ENCODE results near the gene VCL.

The VCL gene

DNA sequence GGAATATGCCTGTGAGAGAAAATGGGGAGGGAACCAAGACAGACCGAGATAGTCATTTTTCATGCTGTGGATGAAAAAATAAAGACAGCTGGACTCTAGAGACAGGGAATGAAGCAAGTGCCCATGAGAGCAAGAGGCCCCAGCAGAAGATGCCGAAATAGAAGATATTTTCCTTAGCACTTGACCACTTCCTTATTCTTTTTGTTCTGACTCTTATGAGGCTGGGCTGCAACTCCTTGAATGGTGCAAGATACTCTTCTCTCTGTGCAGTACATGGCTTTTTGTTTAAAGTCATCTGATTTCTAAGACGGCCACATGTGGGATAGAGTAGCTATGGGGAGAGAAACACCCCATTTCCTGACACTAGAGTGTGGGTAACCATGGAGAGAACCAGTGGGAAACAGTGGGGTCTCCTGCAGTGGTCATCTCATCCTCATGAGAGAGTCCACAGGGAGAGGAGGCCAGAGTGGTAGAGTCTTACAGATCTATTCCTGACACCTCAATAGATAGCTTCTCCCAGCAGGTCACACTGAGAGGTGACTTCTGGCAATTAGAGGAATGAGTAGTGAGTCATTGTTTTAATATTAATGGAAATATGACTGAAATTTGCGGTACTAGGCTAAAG is 18.0 kb upstream of the VCL start:
- TF ChIP-seq POLR2AphosphoS5 (IDR thresholded peaks at IDR 0.05; ENCODE audit: borderline replicate concordance, low read depth, low read length) (no peak), FOXP2 (optimal IDR thresholded peaks at IDR 0.05; ENCODE audit: control extremely low read depth, extremely low read length, insufficient read depth) (no peak), EZH2 (IDR thresholded peaks at IDR 0.05) (no peak)
- no peak for DNase-seq (ENCODE audit: low read depth, low spot score)
- Histone ChIP-seq H3K4me3 (no peak overlapping the region), H3K9me3 (ENCODE audit: low read depth, low read length) (no peaks in the 10 kb centered on the region), H3K9ac (ENCODE audit: insufficient read length) (no peak overlapping the region), H3K36me3 (ENCODE audit: insufficient read depth, low read length) (no peaks in the 10 kb centered on the region), H3K27ac (no peak overlapping the region)

GRCh38 chr10:73981812-73982211 is 16.1 kb upstream of the VCL start:
- TF ChIP-seq POLR2AphosphoS5 (IDR thresholded peaks at IDR 0.05; ENCODE audit: borderline replicate concordance, low read depth, low read length) = no peak
- no peak for TF ChIP-seq FOXP2 (optimal IDR thresholded peaks at IDR 0.05; ENCODE audit: control extremely low read depth, extremely low read length, insufficient read depth)
- TF ChIP-seq EZH2 (IDR thresholded peaks at IDR 0.05) = no peak
- Histone ChIP-seq H3K9me3 (ENCODE audit: low read depth, low read length) (no peaks in the 10 kb centered on the region), H3K27ac (no peak overlapping the region), H3K36me3 (ENCODE audit: insufficient read depth, low read length) (no peaks in the 10 kb centered on the region), H3K4me3 (no peak overlapping the region), H3K9ac (ENCODE audit: insufficient read length) (no peak overlapping the region)
- no peak for DNase-seq (ENCODE audit: low read depth, low spot score)

DNA sequence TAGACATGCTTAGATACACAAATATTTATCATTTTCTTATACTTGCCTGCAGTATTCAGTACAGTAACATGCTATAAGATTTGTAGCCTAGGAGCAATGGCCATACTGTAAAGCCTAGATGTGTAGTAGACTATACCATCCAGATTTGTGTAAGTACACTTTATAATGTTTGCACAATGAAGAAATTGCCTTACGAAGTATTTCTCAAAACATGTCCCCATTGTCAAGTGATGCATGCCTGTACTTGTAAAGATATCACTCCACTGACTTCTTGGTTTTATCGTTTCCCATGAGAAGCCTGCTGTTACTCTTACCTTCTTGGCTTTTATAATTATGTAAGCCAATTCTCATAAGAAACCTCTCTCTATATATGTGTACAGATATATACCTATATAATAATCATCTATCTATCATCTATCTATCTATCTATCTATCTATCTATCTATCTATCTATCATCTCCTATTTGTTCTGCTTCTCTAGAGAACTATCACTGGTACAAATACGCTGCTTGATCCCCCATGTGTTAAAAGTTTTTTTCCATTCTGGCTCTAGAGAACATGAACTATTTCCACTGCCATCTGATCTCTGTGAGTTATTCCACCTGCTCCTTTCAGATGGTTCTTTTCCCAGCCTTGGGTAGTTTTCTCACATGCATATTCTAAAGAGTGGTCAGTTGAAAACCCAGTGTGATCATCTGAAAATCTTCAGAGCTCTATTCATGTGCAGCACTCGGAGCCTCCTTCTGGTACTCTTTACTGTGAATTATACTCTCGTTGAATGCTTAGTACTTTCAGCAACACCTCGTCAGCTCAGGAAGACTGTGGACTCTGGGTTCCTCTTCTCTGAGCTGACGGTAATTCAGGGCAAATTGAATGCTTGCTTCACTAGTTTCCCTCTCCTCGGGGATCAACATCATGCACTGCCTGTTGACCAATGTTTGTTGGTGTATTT is 14.5 kb upstream of the VCL start:
- Histone ChIP-seq H3K27ac (no peak overlapping the region), H3K9me3 (ENCODE audit: low read depth, low read length) (no peaks in the 10 kb centered on the region), H3K4me3 (no peak overlapping the region), H3K9ac (ENCODE audit: insufficient read length) (no peak overlapping the region), H3K36me3 (ENCODE audit: insufficient read depth, low read length) (no peaks in the 10 kb centered on the region)
- TF ChIP-seq POLR2AphosphoS5 (IDR thresholded peaks at IDR 0.05; ENCODE audit: borderline replicate concordance, low read depth, low read length) (no peak), EZH2 (IDR thresholded peaks at IDR 0.05) (no peak), FOXP2 (optimal IDR thresholded peaks at IDR 0.05; ENCODE audit: control extremely low read depth, extremely low read length, insufficient read depth) (no peak)
- no peak for DNase-seq (ENCODE audit: low read depth, low spot score)

DNA sequence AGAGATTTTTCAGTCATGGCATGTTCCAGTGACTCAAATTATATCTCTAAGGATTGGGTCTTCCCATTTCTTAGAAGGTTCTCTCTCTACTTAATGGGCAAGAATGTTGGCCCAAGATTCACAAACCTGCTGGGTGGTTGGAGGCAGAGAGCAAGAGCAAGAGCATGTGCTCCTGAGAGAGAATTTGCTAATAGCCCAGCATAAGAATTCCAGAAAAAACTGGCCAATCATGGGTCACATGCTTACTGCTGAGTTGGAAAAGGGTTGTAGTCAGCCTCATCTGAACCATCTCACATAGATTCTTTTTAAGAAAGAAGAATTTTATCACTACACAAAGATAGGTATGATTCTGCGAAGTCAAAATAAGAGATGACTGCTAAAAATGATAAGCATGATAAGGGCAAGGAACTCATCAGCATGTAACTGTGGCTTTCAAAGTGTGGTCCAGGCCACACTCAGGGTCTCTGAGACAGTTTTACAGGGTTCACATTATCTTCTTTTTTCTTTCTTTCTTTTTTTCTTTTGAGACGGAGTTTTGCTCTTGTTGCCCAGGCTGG is 8.2 kb upstream of the VCL start:
- H3K4me3 ChIP-seq = no peak overlapping the region
- no peak for DNase-seq (ENCODE audit: low read depth, low spot score)
- no peak for TF ChIP-seq EZH2 (IDR thresholded peaks at IDR 0.05)
- TF ChIP-seq POLR2AphosphoS5 (IDR thresholded peaks at IDR 0.05; ENCODE audit: borderline replicate concordance, low read depth, low read length) = no peak
- no peak for TF ChIP-seq FOXP2 (optimal IDR thresholded peaks at IDR 0.05; ENCODE audit: control extremely low read depth, extremely low read length, insufficient read depth)
- no peaks in the 10 kb centered on the region for H3K9me3 ChIP-seq (ENCODE audit: low read depth, low read length)
- no peak overlapping the region for H3K27ac ChIP-seq
- no peaks in the 10 kb centered on the region for H3K36me3 ChIP-seq (ENCODE audit: insufficient read depth, low read length)
- H3K9ac ChIP-seq (ENCODE audit: insufficient read length) = no peak overlapping the region

GRCh38 chr10:73991203-73991883 is 6.6 kb upstream of the VCL start:
- Histone ChIP-seq H3K27ac (no peak overlapping the region), H3K9ac (ENCODE audit: insufficient read length) (no peak overlapping the region), H3K9me3 (ENCODE audit: low read depth, low read length) (no peaks in the 10 kb centered on the region), H3K4me3 (no peak overlapping the region), H3K36me3 (ENCODE audit: insufficient read depth, low read length) (no peaks in the 10 kb centered on the region)
- TF ChIP-seq FOXP2 (optimal IDR thresholded peaks at IDR 0.05; ENCODE audit: control extremely low read depth, extremely low read length, insufficient read depth) (no peak), POLR2AphosphoS5 (IDR thresholded peaks at IDR 0.05; ENCODE audit: borderline replicate concordance, low read depth, low read length) (no peak), EZH2 (IDR thresholded peaks at IDR 0.05) (no peak)
- no peak for DNase-seq (ENCODE audit: low read depth, low spot score)

DNA sequence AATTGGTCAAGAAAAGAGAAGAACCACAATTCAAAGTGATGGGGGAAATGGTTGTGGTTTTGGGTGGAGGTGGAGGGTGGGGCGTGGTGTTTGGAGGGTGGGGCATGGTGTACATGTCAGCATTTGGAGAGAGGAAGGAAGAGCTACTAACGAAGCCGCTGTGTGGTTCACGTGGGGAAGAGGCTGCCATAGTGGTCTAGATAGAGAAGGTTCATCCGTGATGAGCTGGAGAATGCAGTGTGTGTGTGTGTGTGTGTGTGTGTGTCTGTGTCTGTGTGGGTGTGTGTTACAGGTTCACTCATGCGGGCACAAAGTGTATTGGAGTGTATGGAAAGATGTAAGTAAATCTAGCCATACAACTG is 6.1 kb upstream of the VCL start:
- H3K36me3 ChIP-seq (ENCODE audit: insufficient read depth, low read length) = no peaks in the 10 kb centered on the region
- no peak for TF ChIP-seq EZH2 (IDR thresholded peaks at IDR 0.05)
- TF ChIP-seq POLR2AphosphoS5 (IDR thresholded peaks at IDR 0.05; ENCODE audit: borderline replicate concordance, low read depth, low read length) = no peak
- no peak overlapping the region for H3K4me3 ChIP-seq
- no peak for DNase-seq (ENCODE audit: low read depth, low spot score)
- no peak overlapping the region for H3K27ac ChIP-seq
- no peaks in the 10 kb centered on the region for H3K9me3 ChIP-seq (ENCODE audit: low read depth, low read length)
- no peak overlapping the region for H3K9ac ChIP-seq (ENCODE audit: insufficient read length)

GRCh38 chr10:73992899-73993788 is 4.8 kb upstream of the VCL start:
- Histone ChIP-seq H3K36me3 (ENCODE audit: insufficient read depth, low read length) (no peaks in the 10 kb centered on the region), H3K27ac (no peak overlapping the region), H3K4me3 (no peak overlapping the region), H3K9ac (ENCODE audit: insufficient read length) (no peak overlapping the region), H3K9me3 (ENCODE audit: low read depth, low read length) (no peaks in the 10 kb centered on the region)
- no peak for DNase-seq (ENCODE audit: low read depth, low spot score)
- no peak for TF ChIP-seq EZH2 (IDR thresholded peaks at IDR 0.05)
- no peak for TF ChIP-seq POLR2AphosphoS5 (IDR thresholded peaks at IDR 0.05; ENCODE audit: borderline replicate concordance, low read depth, low read length)
- no peak for TF ChIP-seq FOXP2 (optimal IDR thresholded peaks at IDR 0.05; ENCODE audit: control extremely low read depth, extremely low read length, insufficient read depth)

Measured in SK-N-MC (cell line).